PC-3 (cell line): Measurements from ENCODE around the gene KLHL1. TPM values are rescaled to one million over a fixed set of nuclear protein-coding genes. Genes with fewer than 3 reads are reported as not detected.
"Not testable (repeated sequence)": the region's sequence is repeated elsewhere in the genome, so short reads cannot be mapped to it uniquely, and the experiment has no call there.

ENCODE experiments used
- ATAC-seq: fragments of 200-7000 bp; cut with Tn5 transposase; 2 replicates; pipeline ENCODE4 v1.9.1; 2020; ENCODE audit warnings: mild to moderate bottlenecking, moderate library complexity
- Bru-seq: library from RNA; stranded (reverse); fragments of 400-500 nt; gene quantifications from one replicate; lab custom pipeline; 2021; lab: Mats Ljungman, UMichigan
- BruChase-seq, 2 experiments: library from RNA; stranded (reverse); fragments of 400-500 nt; gene quantifications; one replicate each; lab custom pipeline; 2021; lab: Mats Ljungman, UMichigan
- BruUV-seq: library from RNA; stranded (reverse); fragments of 400-500 nt; replicated peaks from 2 replicates; lab custom pipeline; 2021; lab: Mats Ljungman, UMichigan
- CTCF ChIA-PET: fragments of 300-600 bp; sonication (Branson Sonifier 250); formaldehyde crosslinking; loops from one replicate; lab custom pipeline; 2022; ENCODE audit warnings: antibody characterized with exemption; lab: Charles Lee
- POLR2A ChIA-PET: fragments of 300-600 bp; sonication (Branson Sonifier 250); formaldehyde crosslinking; loops from one replicate; lab custom pipeline; 2022; ENCODE audit warnings: antibody characterized with exemption; ENCODE audit not compliant: unreplicated experiment; lab: Charles Lee
- DNase-seq: peaks from one replicate; pipeline ENCODE4 v3.0.0-alpha.2; 2015
- H2AFZ ChIP-seq: fragments of 300-600 bp; sonication (generic); 2 replicates; pipeline ENCODE4 v1.6.0; 2016; ENCODE audit warnings: antibody characterized with exemption, low read length
- H3F3A ChIP-seq: fragments of 300-600 bp; sonication (generic); one replicate; pipeline ENCODE4 v1.6.0; 2017; ENCODE audit warnings: antibody characterized with exemption, low read length, control low read depth, mild to moderate bottlenecking; ENCODE audit not compliant: unreplicated experiment
- H3K27ac ChIP-seq: fragments of 300-600 bp; sonication (generic); 2 replicates; pipeline ENCODE4 v1.5.1; 2016; ENCODE audit warnings: mild to moderate bottlenecking, low read length
- H3K27me3 ChIP-seq: fragments of 300-600 bp; sonication (generic); 2 replicates; pipeline ENCODE4 v1.6.1; 2016; ENCODE audit warnings: low read length, mixed read lengths
- H3K36me3 ChIP-seq: fragments of 300-600 bp; sonication (generic); 2 replicates; pipeline ENCODE4 v1.6.1; 2016; ENCODE audit warnings: low read depth, mixed run types, low read length, mixed read lengths
- H3K4me1 ChIP-seq: fragments of 300-600 bp; sonication (generic); 2 replicates; pipeline ENCODE4 v1.5.1; 2016; ENCODE audit warnings: low read length; ENCODE audit not compliant: insufficient read depth
- H3K4me2 ChIP-seq: fragments of 300-600 bp; sonication (generic); 2 replicates; pipeline ENCODE4 v1.6.0; 2016; ENCODE audit warnings: low read length
- H3K4me3 ChIP-seq: fragments of 300-600 bp; sonication (generic); 2 replicates; pipeline ENCODE4 v1.5.1; 2016; ENCODE audit warnings: mild to moderate bottlenecking, low read length, mixed read lengths
- H3K79me2 ChIP-seq: fragments of 300-600 bp; sonication (generic); 2 replicates; pipeline ENCODE4 v1.6.1; 2017; ENCODE audit warnings: low read length, mixed read lengths
- H3K9ac ChIP-seq: fragments of 300-600 bp; sonication (generic); 2 replicates; pipeline ENCODE4 v1.6.0; 2016; ENCODE audit warnings: mild to moderate bottlenecking, low read length
- H3K9me2 ChIP-seq: fragments of 300-600 bp; sonication (generic); replicated peaks from 2 replicates; pipeline ENCODE4 v1.6.1; 2016; ENCODE audit warnings: mixed run types, low read length, mixed read lengths
- H3K9me3 ChIP-seq: fragments of 300-600 bp; sonication (generic); 2 replicates; pipeline ENCODE4 v1.6.1; 2016; ENCODE audit warnings: low read length, mixed read lengths
- H4K20me1 ChIP-seq: fragments of 300-600 bp; sonication (generic); 2 replicates; pipeline ENCODE4 v1.6.1; 2016; ENCODE audit warnings: low read length, mixed read lengths
- EZH2 ChIP-seq: fragments of 300-600 bp; sonication (generic); IDR thresholded peaks from one replicate; pipeline ENCODE4 v1.6.1; 2017; ENCODE audit warnings: antibody characterized with exemption, mild to moderate bottlenecking, low read length; ENCODE audit not compliant: unreplicated experiment
- EZH2phosphoT487 ChIP-seq: fragments of 300-600 bp; sonication (generic); IDR thresholded peaks from 2 replicates; pipeline ENCODE4 v1.6.1; 2018; ENCODE audit warnings: mild to moderate bottlenecking, antibody characterized with exemption, low read length, borderline replicate concordance
- intact Hi-C: fragments of 100-400 bp; cut with micrococcal nuclease; formaldehyde crosslinking; loops from 2 replicates; pipeline ENCODE4 v1.9.0; 2023
- long read RNA-seq: library from polyadenylated mRNA; unstranded; transcript quantifications from one replicate; pipeline ENCODE4 v2.0.0, GENCODE V29; 2021; ENCODE audit not compliant: unreplicated experiment
- total RNA-seq: library from RNA; depleted of rRNA; stranded (reverse); fragments of >200 nt; gene quantifications from 2 replicates; pipeline ENCODE4 v1.2.3, GENCODE V29; 2014; rRNA removed
- TF ChIP-seq, protein P1 (sequence below): fragments of 300-600 bp; sonication (generic); conservative IDR thresholded peaks from 2 replicates; pipeline ENCODE4 v1.5.1; 2017; ENCODE audit warnings: antibody characterized with exemption, low read depth, mild to moderate bottlenecking, low read length

The KLHL1 gene
- total RNA-seq (not detected in 2 replicates), Bru-seq, nascent RNA (percentile 1 among the genes with signal in this experiment), BruChase-seq, experiment 1, labeled RNA remaining after a 6-hour chase (percentile 0 among the genes with signal in this experiment), BruChase-seq, experiment 2, labeled RNA remaining after a 2-hour chase (percentile 1 among the genes with signal in this experiment)
- long read RNA-seq, result 0 reads

DNA sequence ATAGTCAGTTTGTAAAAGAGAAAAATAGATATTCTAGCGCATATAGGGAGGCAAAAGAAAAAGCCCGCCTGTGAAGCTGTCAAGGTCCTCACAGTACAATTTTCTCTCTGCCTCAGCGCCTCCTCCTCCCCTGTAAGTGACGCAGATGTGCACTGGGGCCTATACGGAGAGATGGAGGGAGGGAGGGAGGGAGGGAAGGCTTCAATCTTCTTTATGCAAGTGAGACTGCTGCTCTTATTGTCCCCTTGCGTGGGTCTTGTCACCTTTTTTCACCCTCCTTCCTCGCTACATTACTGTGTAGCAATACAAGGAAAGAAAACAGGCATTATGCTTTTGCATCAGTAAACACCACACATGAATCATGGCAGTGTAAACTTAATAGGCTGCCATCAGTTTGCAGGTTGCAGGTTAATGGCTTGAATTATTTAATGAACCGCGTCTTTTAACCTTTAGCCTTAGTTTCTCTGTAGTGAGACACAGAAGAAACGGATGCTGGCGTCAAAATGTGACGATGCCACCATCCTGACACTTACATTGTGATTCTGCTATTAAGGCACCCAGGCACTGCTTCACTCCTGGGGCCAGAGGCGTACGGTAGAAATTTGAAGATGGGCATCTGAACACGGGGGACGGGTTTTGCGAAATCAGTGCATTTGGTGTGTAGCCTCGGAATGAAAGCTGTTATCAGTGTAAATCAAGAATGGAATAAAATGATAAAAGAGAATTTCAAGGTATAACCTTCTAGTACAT lies at the start of gene KLHL1:
Gene KLHL1 (minus strand): TSS at position 97 of the 750 bp plus-strand sequence. CDS start 753 bp downstream, outside the sequence.
- Histone ChIP-seq H3K4me3 (no peak within 1 kb of the TSS), H3K9ac (no peak within 1 kb of the TSS), H3K79me2 (no peaks in the 10 kb centered on the region), H3K27me3 (no peaks in the 10 kb centered on the region), H3K4me1 (no peaks in the 10 kb centered on the region), H3K27ac (no peak within 1 kb of the TSS), H4K20me1 (no peaks in the 10 kb centered on the region), H3K36me3 (no peaks in the 10 kb centered on the region), H3F3A (no peaks in the 10 kb centered on the region), H2AFZ (no peak within 1 kb of the TSS), H3K9me2 (no peaks in the 10 kb centered on the region), H3K9me3 (no peaks in the 10 kb centered on the region), H3K4me2 (no peak within 1 kb of the TSS)
- CTCF ChIA-PET, result no interaction called here
- POLR2A ChIA-PET, result no interaction called here
- no peak for DNase-seq
- intact Hi-C loops, result no loop called here
- no TSS peak for BruUV-seq
- TF ChIP-seq, protein P1, sequence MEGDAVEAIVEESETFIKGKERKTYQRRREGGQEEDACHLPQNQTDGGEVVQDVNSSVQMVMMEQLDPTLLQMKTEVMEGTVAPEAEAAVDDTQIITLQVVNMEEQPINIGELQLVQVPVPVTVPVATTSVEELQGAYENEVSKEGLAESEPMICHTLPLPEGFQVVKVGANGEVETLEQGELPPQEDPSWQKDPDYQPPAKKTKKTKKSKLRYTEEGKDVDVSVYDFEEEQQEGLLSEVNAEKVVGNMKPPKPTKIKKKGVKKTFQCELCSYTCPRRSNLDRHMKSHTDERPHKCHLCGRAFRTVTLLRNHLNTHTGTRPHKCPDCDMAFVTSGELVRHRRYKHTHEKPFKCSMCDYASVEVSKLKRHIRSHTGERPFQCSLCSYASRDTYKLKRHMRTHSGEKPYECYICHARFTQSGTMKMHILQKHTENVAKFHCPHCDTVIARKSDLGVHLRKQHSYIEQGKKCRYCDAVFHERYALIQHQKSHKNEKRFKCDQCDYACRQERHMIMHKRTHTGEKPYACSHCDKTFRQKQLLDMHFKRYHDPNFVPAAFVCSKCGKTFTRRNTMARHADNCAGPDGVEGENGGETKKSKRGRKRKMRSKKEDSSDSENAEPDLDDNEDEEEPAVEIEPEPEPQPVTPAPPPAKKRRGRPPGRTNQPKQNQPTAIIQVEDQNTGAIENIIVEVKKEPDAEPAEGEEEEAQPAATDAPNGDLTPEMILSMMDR, result no peak
- TF ChIP-seq EZH2phosphoT487 (no peak), EZH2 (no peak)
- ATAC-seq, result no peak

- H3K4me3 ChIP-seq, H3K36me3 ChIP-seq, H3K79me2 ChIP-seq, H3K4me2 ChIP-seq, H3K27ac ChIP-seq, H3K9me2 ChIP-seq, CTCF ChIA-PET, intact Hi-C loops, DNase-seq, H3F3A ChIP-seq, ATAC-seq, H3K9ac ChIP-seq, H3K27me3 ChIP-seq, H3K9me3 ChIP-seq, BruUV-seq, H4K20me1 ChIP-seq, H3K4me1 ChIP-seq, H2AFZ ChIP-seq, POLR2A ChIA-PET: not testable (repeated sequence)
These were observed 34.4 kb upstream of the KLHL1 start for GRCh38 chr13:70142658-70143057.

DNA sequence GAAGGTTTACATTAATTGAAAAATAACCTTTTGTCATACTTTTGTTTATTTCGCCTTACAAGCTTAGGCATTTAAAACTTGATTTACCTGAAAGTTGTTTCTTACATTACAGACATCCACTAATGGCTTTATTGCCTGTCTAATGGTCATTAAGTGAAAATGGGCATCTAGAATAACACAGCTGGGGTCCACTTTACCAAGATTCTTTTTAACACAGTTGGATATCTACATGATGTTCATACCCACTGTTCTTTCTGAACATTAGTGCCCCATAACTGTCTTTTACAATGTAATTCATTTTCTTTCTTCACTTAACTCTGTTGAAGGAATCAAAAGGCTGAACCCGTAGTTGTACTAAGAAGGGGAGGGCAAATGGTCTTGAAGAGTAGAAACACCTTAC lies 19.8 kb upstream of the KLHL1 start:
- CTCF ChIA-PET, result no interaction called here

More for the DNA sequence above, 19.8 kb upstream of the KLHL1 start:
- no TSS peak for BruUV-seq
- Histone ChIP-seq H3K79me2 (no peaks in the 10 kb centered on the region), H3K9me2 (no peaks in the 10 kb centered on the region), H3F3A (no peaks in the 10 kb centered on the region), H3K4me3 (no peak overlapping the region), H3K27ac (no peak overlapping the region), H3K27me3 (no peaks in the 10 kb centered on the region), H3K36me3 (no peaks in the 10 kb centered on the region), H2AFZ (no peak overlapping the region), H3K4me2 (no peak overlapping the region), H3K9me3 (no peaks in the 10 kb centered on the region), H3K4me1 (no peaks in the 10 kb centered on the region), H4K20me1 (no peaks in the 10 kb centered on the region), H3K9ac (no peak overlapping the region)
- TF ChIP-seq EZH2phosphoT487 (no peak), EZH2 (no peak)
- TF ChIP-seq, protein P1, result no peak
- DNase-seq (no peak), ATAC-seq (no peak)
- POLR2A ChIA-PET, result interaction anchor here (0.7 kb wide), 1 partner anchor 325 kb away, joined by 3 read pairs; no protein-coding TSS in a partner anchor
- intact Hi-C loops, result no loop called here
